MV-4-11 (cell line): Measurements from ENCODE around the gene RCL1.
A peak's percentile ranks its signal among the peaks of the same experiment; 100 is the strongest.

Source experiments
- DNase-seq: peaks from one replicate; lab custom pipeline; 2025; lab: John Stamatoyannopoulos, UW

RCL1 gene

DNA sequence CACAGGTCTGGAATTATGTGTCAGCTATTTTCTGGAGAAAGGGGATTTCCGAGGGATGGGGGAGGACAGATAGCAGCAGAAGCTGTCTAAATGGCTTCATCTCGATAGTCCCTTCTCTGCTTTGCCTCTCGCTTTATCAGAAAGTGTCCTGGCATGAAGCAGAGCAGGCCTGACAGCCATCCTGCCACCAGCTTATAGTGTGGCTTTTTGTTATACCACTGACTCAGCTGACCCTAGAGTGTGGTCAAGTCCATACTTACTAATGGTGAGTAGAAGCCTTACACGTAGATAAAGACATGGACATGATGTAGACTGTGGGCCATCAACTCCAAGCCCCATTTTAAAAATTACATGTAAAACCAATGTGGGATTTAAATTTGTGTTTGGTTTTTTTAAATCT lies 50.0 kb downstream of the RCL1 start:
- DNase-seq: no peak

DNA sequence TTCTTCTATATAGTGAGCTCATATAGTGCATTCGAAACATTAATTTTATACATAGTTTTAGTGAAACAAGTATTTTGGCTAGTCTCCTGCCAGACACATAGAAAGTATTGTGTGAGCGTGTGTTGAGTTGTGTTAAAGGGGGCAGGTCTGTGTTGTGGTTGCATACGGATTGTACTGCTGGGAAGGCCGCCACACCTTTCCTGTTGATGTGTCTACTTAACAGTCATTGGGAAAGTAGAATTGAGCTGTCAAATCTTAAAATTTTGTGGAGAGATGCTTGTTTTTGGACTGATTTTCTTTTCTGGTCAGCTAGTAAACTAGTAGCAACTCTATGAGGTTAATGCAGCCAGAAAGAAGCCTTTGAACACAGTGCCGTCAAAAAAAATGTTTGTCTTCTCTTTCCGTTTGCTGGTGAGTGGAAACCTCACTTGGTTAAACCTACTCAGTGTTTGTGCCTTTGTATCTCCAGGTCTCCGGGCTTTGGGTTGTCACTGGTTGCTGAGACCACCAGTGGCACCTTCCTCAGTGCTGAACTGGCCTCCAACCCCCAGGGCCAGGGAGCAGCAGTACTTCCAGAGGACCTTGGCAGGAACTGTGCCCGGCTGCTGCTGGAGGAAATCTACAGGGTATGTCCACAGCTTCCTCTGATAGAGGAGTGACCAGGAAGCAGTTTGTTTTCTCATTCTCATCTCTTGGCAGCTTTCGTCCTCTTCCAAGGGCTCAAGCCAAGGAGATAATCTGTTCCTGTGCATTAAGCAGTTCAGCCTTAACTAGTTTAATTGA lies 51.5 kb downstream of the RCL1 start:
- DNase-seq: no peak

DNA sequence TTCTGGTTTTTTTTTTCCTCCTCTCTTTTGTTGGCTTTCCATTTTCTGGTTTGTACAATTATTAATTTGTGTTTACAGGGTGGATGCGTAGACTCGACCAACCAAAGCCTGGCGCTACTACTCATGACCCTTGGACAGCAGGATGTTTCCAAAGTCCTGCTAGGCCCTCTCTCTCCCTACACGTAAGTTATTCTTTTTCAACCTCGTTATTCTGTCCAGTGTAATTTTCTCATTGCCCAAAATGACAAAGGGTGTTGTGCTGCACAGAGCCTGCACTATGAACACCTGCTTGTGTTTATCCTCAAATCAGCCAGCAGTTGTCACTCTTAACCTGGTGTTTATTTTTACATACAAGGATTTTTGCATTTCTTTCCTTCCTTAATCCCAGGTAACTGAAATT lies 56.6 kb downstream of the RCL1 start:
- DNase-seq: no peak

GRCh38 chr9:4850603-4851310 lies 58.0 kb downstream of the RCL1 start:
- peak; percentile 32 for DNase-seq

GRCh38 chr9:4852419-4852818 lies 59.7 kb downstream of the RCL1 start:
- DNase-seq: no peak

- no peak for DNase-seq
Observed at GRCh38 chr9:4854265-4854590, 61.5 kb downstream of the RCL1 start.

- no peak for DNase-seq
Observed at GRCh38 chr9:4855841-4856240, 63.1 kb downstream of the RCL1 start.

DNA sequence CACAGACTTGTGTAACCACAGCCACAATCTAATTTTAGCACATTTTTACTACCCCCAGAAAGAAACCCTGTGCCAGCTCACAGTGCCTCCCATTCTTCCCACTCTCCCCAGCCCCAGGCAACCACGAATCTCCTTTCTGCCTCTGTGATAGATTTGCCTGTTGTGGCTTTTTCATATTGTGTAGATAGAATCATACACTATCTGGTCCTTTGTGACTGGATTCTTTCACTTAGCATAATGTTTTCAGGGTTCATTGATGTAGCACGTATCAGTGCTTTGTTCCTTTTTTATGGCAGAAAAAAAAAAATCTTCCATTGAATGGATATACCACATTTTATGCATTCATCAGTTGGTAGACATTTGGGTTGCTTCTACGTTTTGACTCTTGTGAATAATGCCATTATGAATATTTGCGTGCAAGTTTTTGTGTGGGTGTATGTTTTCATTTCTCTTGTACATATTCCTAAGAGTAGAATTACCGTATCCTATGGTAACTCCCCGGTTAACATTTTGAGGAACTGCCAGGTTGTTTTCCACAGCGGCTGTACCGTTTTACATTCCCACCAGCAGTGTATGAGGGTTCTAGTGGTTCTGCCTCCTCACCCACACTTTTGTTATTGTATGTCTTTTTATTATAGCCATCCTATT lies 64.5 kb downstream of the RCL1 start:
- no peak for DNase-seq

- DNase-seq: no peak
Observed at GRCh38 chr9:4859035-4859434, 66.3 kb downstream of the RCL1 start.

GRCh38 chr9:4860383-4860782 lies 67.6 kb downstream of the RCL1 start:
- no peak for DNase-seq

GRCh38 chr9:4861145-4861544 lies 68.4 kb downstream of the RCL1 start:
- no peak for DNase-seq

GRCh38 chr9:4861736-4862451 lies 69.2 kb downstream of the RCL1 start:
- no peak for DNase-seq

- DNase-seq: peak; percentile 73
Observed at GRCh38 chr9:4862506-4863250, 69.9 kb downstream of the RCL1 start.

DNA sequence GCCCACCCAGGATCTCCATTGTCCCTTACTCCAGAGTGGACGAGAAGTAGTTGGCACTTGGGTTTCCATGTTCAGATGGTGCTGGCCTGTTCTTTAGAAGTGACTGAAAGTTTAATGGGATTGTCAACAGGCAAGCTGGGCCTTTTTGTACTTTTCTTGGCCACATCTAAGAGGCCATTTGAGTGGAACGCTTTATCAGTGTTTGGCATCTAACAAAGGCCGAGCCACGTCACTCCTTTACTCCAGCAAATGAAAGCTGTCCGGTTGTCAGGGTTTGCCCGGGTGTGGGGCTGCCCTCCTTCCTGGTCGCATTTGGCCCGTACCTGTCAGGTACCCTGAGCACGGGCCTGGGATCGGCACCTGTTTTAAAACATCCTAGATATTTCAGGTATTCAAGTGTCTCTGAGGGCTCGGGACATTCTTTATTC lies 71.5 kb downstream of the RCL1 start:
- DNase-seq: no peak

DNA sequence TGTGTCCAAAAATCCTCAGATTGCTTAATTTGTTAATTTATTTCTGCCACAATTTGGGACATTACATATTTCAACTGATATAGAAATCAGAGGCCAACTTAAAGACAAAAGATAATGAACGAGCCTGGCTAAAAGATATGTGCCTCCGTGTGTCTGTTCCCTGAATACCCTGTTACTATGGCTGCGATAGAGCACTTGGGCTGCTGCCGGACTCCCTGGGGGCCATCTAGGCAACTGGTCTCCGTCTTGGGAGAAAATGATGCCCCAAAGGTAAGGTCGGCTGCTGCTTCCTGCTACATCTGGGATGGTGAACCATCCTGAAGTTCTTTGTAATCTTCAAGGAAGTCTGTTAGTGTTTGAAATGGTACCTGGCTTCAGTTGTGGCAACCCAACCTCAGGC lies 72.0 kb downstream of the RCL1 start:
- no peak for DNase-seq

DNA sequence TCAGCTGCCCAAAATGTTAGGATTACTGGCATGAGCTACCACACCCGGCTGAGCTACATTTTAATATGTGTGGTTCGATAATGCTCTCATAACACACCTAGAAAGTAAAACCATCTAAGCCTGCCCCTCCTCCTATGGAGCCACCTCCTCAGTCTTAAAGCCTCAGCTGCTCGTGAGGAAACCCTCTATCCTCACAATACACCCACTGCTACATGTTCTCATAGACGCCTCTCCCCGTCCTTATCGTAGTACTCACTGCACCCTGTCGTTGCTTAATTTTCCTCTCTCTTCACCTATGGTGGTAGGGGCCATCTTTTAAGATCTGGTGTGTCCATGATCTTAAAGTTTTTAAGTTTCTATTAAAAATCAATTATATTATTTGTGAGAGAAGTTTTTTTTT lies 72.9 kb downstream of the RCL1 start:
- DNase-seq: no peak

- no peak for DNase-seq
Observed at GRCh38 chr9:4866239-4866969, 73.7 kb downstream of the RCL1 start.

- no peak for DNase-seq
Observed at GRCh38 chr9:4873066-4873465, 80.3 kb downstream of the RCL1 start.

DNA sequence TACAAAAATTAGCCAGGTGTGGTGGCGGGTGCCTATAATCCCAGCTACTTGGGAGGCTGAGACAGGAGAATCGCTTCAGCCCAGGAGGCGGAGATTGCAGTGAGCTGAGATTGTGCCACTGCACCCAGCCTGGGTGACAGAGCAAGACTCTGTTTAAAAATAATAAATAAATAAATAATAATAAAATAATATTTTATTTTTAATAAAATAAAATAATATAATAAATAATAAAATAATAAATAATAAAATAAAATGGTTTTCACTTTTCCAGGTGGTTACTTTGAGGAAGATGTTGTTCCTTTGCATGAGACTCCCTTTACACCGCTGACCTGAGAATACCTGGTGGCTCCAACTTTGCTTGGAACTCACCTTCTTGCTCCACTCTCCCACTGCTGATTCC lies 82.8 kb downstream of the RCL1 start:
- no peak for DNase-seq

DNA sequence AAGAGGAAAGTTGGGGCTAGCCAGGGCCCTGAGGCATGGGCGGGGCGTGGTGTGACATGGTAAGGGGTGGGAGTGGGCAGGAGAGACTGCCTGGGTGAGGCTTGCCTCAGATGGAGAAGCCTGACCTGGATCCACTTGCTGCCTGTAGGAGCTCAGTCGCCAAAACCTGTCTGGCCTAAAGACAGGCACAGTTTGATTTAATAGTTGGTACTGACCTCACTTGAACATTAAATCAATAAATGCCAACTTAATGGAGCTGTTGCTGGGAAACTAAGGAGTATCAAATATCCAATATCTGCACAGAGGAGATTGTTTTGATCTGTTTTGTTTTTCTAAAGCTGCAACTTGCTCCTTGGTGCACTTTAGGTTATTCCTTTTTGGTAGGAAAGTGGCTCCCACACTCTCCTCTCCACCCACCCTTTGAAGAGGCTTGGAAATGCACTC lies 86.4 kb downstream of the RCL1 start:
- no peak for DNase-seq

GRCh38 chr9:4883326-4883873 lies 90.7 kb downstream of the RCL1 start:
- no peak for DNase-seq
